Endodermal cell (in vitro differentiated cells): ENCODE results near the gene PTPMT1. TPM values are rescaled to one million over a fixed set of nuclear protein-coding genes. Genes with fewer than 3 reads are reported as not detected.

Source experiments
- DNase-seq: peaks from one replicate; pipeline ENCODE4 v3.0.0-alpha.2; 2017
- H3K27ac ChIP-seq: 2 replicates; pipeline ENCODE4 v1.5.1; 2013; ENCODE audit warnings: mild to moderate bottlenecking, low read depth, low read length, moderate library complexity
- H3K27me3 ChIP-seq: 2 replicates; pipeline ENCODE4 v1.6.1; 2013; ENCODE audit warnings: mild to moderate bottlenecking, low read length, moderate library complexity; ENCODE audit not compliant: insufficient read depth, control insufficient read depth, poor library complexity, severe bottlenecking
- H3K36me3 ChIP-seq: 2 replicates; pipeline ENCODE4 v1.7.0; 2013; ENCODE audit warnings: mild to moderate bottlenecking, low read length, moderate library complexity; ENCODE audit not compliant: control insufficient read depth, insufficient read depth
- H3K4me1 ChIP-seq: one replicate; pipeline ENCODE4 v1.7.0; 2013; ENCODE audit warnings: low read length; ENCODE audit not compliant: control insufficient read depth, insufficient read depth
- H3K4me3 ChIP-seq: 2 replicates; pipeline ENCODE4 v1.5.1; 2013; ENCODE audit warnings: mild to moderate bottlenecking, low read length, moderate library complexity
- H3K9ac ChIP-seq: 2 replicates; pipeline ENCODE4 v1.6.1; 2013; ENCODE audit warnings: mild to moderate bottlenecking, low read length, moderate library complexity; ENCODE audit not compliant: poor library complexity, severe bottlenecking; ENCODE audit errors: extremely low read depth
- H3K9me3 ChIP-seq: 2 replicates; pipeline ENCODE4 v1.6.1; 2013; ENCODE audit warnings: mild to moderate bottlenecking, low read length, moderate library complexity; ENCODE audit not compliant: control insufficient read depth
- H3K27ac Mint-ChIP-seq: 2 replicates; pipeline ENCODE4 v1.8.0; 2020; ENCODE audit warnings: mixed read lengths
- H3K27me3 Mint-ChIP-seq: 2 replicates; pipeline ENCODE4 v1.8.0; 2021; ENCODE audit warnings: mild to moderate bottlenecking, mixed read lengths; ENCODE audit not compliant: insufficient read depth
- H3K36me3 Mint-ChIP-seq: 2 replicates; pipeline ENCODE4 v1.8.0; 2020; ENCODE audit warnings: low read depth, mixed read lengths
- H3K4me1 Mint-ChIP-seq: 2 replicates; pipeline ENCODE4 v1.8.0; 2020; ENCODE audit warnings: mixed read lengths
- H3K4me3 Mint-ChIP-seq: 2 replicates; pipeline ENCODE4 v1.8.0; 2020; ENCODE audit warnings: mild to moderate bottlenecking, moderate library complexity, mixed read lengths
- H3K9me3 Mint-ChIP-seq: 2 replicates; pipeline ENCODE4 v1.8.0; 2020; ENCODE audit warnings: mild to moderate bottlenecking, mixed read lengths
- WGBS, 2 experiments: methylation state at CpG; one replicate each; pipeline versions ENCODE4 v1.1.5 to v1.1.7; 2013; ENCODE audit warnings: missing lambda C conversion rate in 2 of 2, mixed read lengths in 1 of 2; ENCODE audit not compliant: insufficient coverage in 1 of 2, insufficient read length in 1 of 2; 5-methylcytosine and 5-hydroxymethylcytosine counted together
- total RNA-seq, 2 donors: library from RNA; stranded (reverse); fragmentation: NEBNext Ultra II Directional in 1 of 2; extraction: Animal tissue kit (Norgen Biotek cat#: 25700) in 1 of 2; gene quantifications; 2 replicates in 1 of 2; 3 replicates in 1 of 2; pipeline ENCODE4 v1.2.1, GENCODE V29; 2021
- TF ChIP-seq, protein P1 (sequence below): fragments of 200-600 bp; sonication (generic); conservative IDR thresholded peaks from 2 replicates; pipeline ENCODE4 v1.5.0; 2021; ENCODE audit warnings: antibody characterized with exemption, mild to moderate bottlenecking

PTPMT1 gene
- total RNA-seq, 2 donors from 2014 or later, result 55.8 to 65.0 TPM

GRCh38 chr11:47578524-47579494 is 13.4 kb downstream of the PTPMT1 start, which contains the start of the genes KBTBD4 and NDUFS3:
KBTBD4 (minus strand) TSS chr11:47578970; CDS start chr11:47578951, 19 bp downstream.
NDUFS3 (plus strand) TSS chr11:47579074; CDS start chr11:47579092, 18 bp downstream.
- peak within 1 kb of the TSS; percentile 94 for H3K27ac ChIP-seq
- H3K36me3 ChIP-seq, result peaks cover 67% of the 10 kb centered on the region
- H3K36me3 Mint-ChIP-seq, result peaks cover 58% of the 10 kb centered on the region
- H3K4me3 Mint-ChIP-seq, result peak within 1 kb of the TSS; percentile 96
- H3K4me1 Mint-ChIP-seq, result peaks cover 11% of the 10 kb centered on the region
- H3K9ac ChIP-seq, result peak within 1 kb of the TSS; percentile 79
- peak within 1 kb of the TSS; percentile 98 for H3K4me3 ChIP-seq
- H3K27me3 ChIP-seq, result no peaks in the 10 kb centered on the region
- TF ChIP-seq, protein P1, sequence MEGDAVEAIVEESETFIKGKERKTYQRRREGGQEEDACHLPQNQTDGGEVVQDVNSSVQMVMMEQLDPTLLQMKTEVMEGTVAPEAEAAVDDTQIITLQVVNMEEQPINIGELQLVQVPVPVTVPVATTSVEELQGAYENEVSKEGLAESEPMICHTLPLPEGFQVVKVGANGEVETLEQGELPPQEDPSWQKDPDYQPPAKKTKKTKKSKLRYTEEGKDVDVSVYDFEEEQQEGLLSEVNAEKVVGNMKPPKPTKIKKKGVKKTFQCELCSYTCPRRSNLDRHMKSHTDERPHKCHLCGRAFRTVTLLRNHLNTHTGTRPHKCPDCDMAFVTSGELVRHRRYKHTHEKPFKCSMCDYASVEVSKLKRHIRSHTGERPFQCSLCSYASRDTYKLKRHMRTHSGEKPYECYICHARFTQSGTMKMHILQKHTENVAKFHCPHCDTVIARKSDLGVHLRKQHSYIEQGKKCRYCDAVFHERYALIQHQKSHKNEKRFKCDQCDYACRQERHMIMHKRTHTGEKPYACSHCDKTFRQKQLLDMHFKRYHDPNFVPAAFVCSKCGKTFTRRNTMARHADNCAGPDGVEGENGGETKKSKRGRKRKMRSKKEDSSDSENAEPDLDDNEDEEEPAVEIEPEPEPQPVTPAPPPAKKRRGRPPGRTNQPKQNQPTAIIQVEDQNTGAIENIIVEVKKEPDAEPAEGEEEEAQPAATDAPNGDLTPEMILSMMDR, result no peak
- WGBS, 2 experiments, result 0% methylated on average over 48 to 72 of the region's 72 CpGs
- no peaks in the 10 kb centered on the region for H3K9me3 Mint-ChIP-seq
- no peaks in the 10 kb centered on the region for H3K27me3 Mint-ChIP-seq
- peak; percentile 96 for DNase-seq
- H3K9me3 ChIP-seq, result no peaks in the 10 kb centered on the region
- H3K4me1 ChIP-seq, result peaks cover 4% of the 10 kb centered on the region
- H3K27ac Mint-ChIP-seq, result peak within 1 kb of the TSS; percentile 98

DNA sequence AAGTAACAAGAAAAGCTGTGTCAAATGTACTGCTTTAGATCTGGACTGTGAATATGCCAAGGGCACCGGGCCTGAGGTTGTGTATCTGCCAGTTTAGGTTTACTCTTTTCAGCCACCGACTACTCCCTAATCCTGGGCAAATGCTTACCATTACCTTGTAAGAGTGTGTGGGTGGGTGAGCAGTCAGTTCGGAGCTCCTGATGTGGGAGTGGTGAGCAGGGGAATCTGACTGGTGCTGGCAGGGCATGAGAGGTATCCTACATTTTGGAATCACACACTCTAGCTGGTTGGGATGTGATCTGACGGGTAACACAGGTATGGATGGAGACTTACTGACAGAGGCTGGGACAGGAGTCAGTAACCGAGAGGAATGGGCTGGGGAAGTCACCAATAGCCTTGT is 18.4 kb downstream of the PTPMT1 start:
- Histone ChIP-seq H3K36me3 (peaks cover 53% of the 10 kb centered on the region), H3K27me3 (no peaks in the 10 kb centered on the region), H3K4me3 (no peak overlapping the region), H3K4me1 (no peaks in the 10 kb centered on the region), H3K27ac (no peak overlapping the region), H3K9me3 (no peaks in the 10 kb centered on the region), H3K9ac (no peak overlapping the region)
- no peak overlapping the region for H3K4me3 Mint-ChIP-seq
- H3K4me1 Mint-ChIP-seq, result peaks cover 7% of the 10 kb centered on the region
- peak overlapping the region; percentile 44 for H3K27ac Mint-ChIP-seq
- no peaks in the 10 kb centered on the region for H3K27me3 Mint-ChIP-seq
- 88 to 93% methylated on average over 4 to 5 of the region's 5 CpGs for WGBS, 2 experiments
- TF ChIP-seq, protein P1, result no peak
- peaks cover 2% of the 10 kb centered on the region for H3K9me3 Mint-ChIP-seq
- no peak for DNase-seq
- peaks cover 48% of the 10 kb centered on the region for H3K36me3 Mint-ChIP-seq

DNA sequence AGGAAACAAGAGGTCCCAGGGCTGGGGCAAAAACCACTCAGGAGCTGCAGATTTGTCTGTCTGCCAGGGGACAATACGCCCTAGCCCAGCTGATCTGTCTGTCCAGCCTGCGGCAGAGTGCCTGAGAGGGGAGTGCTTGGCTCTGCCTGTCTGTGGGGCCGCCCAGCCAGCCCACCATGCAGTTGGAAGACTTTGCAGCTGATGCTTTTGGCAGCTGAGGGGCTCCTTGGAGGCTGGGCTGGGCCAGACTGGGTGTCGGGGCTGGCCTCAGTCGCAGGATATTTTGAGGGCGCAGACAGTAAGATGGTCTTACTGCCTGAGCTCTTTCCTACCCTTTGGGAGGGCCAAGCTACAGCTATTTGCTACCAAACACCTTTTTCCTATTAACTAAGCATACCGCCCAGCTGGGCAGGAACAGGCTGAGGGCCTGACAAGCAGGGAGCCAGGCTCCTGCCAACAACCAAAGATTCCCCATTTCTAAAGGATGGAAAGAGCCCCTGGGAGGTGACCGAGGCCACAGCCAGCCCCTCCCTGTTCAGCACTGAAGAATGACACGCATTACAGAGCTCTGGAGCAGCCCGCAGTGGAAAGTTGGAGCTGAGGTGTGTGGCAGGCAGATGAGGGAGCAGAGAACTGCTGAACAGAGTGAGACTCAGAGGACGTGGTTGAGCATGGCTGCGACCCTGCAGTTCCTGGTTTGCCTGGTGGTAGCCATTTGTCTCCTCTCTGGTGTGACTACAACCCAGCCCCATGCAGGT is 20.9 kb downstream of the PTPMT1 start, which contains the start of gene FAM180B:
Gene FAM180B, plus strand, starts transcription at position 581 of the 758 bp plus-strand sequence. Its CDS starts 91 bp downstream, at position 672.
- H3K9me3 Mint-ChIP-seq, result peaks cover 2% of the 10 kb centered on the region
- Histone ChIP-seq H3K9ac (no peak within 1 kb of the TSS), H3K36me3 (peaks cover 39% of the 10 kb centered on the region), H3K27me3 (no peaks in the 10 kb centered on the region), H3K9me3 (no peaks in the 10 kb centered on the region), H3K4me1 (no peaks in the 10 kb centered on the region), H3K27ac (no peak within 1 kb of the TSS), H3K4me3 (no peak within 1 kb of the TSS)
- no peak within 1 kb of the TSS for H3K27ac Mint-ChIP-seq
- WGBS, 2 experiments, result 84 to 85% methylated on average over 9 to 12 of the region's 12 CpGs
- H3K4me1 Mint-ChIP-seq, result no peaks in the 10 kb centered on the region
- peaks cover 2% of the 10 kb centered on the region for H3K27me3 Mint-ChIP-seq
- DNase-seq, result no peak
- peaks cover 40% of the 10 kb centered on the region for H3K36me3 Mint-ChIP-seq
- TF ChIP-seq, protein P1, result no peak
- no peak within 1 kb of the TSS for H3K4me3 Mint-ChIP-seq
